Measurements from ENCODE around the gene CD8B2. TPM values are rescaled to one million over a fixed set of nuclear protein-coding genes. Genes with fewer than 3 reads are reported as not detected.
"Not testable (repeated sequence)": the region's sequence is repeated elsewhere in the genome, so short reads cannot be mapped to it uniquely, and the experiment has no call there.

The CD8B2 gene
- total RNA-seq (not detected in 2 replicates), polyA plus RNA-seq (not detected in 2 replicates)

DNA sequence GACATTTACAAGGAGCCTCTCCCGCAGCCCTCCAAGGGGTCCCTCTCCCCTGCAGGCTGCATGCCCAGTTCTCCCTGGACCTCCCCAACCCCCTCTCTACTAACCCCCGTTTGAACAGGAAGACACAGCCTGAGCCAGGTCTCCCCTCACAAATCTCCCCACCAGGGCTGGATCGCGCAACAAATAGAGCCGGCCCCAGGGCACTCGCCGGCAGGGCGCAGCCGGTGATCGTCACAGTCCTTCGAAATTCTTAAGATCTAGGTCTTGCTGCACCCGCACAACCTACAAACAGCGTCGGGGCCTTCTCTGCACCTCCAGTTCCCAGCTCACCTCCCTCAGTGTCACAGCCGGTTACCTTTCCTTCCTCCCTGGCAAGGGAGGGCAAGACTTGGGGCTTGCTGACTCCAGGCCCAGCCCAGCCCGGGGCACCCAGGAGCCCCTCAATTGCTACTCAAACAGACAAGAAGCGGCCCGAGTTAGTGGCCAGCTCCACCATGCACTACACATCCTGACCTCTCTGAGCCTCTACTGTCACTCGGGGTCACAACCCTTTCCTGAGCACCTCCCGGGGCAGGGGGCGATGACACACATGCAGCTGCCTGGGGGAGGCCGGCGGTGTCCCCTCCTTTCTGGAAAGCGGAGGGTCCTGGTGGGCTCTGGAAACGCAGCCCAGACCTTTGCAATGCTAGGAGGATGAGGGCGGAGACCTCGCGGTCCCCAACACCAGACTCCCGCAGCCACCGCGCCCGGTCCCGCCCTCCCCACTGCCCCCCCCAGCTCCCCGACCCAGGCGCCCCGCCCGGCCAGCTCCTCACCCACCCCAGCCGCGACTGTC is at the start of gene CD8B2:
TSS of gene CD8B2 (plus strand) at position 814 of the 835 bp plus-strand sequence. CDS start 63 bp downstream, outside the sequence.
- not testable (repeated sequence) for H3K4me1 ChIP-seq (ENCODE audit: low read depth); H3K36me3 ChIP-seq; H3K4me3 ChIP-seq; H3K9me3 ChIP-seq (ENCODE audit: low read depth); DNase-seq (ENCODE audit: low read depth in 1 of 2, low spot score in 1 of 2); H3K27ac ChIP-seq
- peaks cover 29% of the 10 kb centered on the region for H3K27me3 ChIP-seq

DNA sequence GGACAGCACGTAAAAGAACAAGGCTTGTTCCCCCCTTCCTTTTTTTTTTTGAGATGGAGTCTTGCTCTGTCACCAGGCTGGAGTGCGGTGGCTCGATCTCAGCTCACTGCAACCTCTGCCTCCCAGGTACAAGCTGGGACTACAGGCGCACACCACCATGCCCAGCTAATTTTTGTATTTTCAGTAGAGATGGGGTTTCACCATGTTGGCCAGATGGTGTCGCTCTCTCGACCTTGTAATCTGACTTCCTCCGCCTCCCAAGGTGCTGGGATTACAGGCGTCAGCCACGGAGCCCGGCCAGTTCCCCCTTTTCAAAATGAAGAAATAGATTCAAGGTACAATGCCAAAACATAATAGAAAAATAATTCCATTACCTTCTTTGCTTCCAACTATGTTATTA is 25.3 kb upstream of the CD8B2 start:
- H3K27me3 ChIP-seq; H3K27ac ChIP-seq; H3K4me3 ChIP-seq; H3K4me1 ChIP-seq (ENCODE audit: low read depth); H3K36me3 ChIP-seq; DNase-seq (ENCODE audit: low read depth in 1 of 2, low spot score in 1 of 2); H3K9me3 ChIP-seq (ENCODE audit: low read depth): not testable (repeated sequence)

DNA sequence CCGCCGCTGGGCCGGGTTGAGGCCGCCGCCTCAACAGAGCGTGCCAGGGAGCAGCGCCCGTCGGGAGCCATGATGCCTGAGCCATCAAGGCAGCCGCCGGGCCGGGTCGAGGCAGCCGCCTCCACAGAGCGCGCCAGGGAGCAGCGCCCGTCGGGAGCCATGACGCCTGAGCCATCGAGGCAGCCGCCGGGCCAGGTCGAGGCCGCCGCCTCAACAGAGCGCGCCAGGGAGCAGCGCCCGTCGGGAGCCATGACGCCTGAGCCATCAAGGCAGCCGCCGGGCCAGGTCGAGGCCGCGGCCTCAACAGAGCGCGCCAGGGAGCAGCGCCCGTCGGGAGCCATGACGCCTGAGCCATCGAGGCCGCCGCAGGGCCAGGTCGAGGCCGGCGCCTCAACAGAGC is 19.6 kb upstream of the CD8B2 start:
- H3K36me3 ChIP-seq; H3K27ac ChIP-seq; H3K27me3 ChIP-seq; H3K4me3 ChIP-seq; H3K9me3 ChIP-seq (ENCODE audit: low read depth); DNase-seq (ENCODE audit: low read depth in 1 of 2, low spot score in 1 of 2); H3K4me1 ChIP-seq (ENCODE audit: low read depth): not testable (repeated sequence)

DNA sequence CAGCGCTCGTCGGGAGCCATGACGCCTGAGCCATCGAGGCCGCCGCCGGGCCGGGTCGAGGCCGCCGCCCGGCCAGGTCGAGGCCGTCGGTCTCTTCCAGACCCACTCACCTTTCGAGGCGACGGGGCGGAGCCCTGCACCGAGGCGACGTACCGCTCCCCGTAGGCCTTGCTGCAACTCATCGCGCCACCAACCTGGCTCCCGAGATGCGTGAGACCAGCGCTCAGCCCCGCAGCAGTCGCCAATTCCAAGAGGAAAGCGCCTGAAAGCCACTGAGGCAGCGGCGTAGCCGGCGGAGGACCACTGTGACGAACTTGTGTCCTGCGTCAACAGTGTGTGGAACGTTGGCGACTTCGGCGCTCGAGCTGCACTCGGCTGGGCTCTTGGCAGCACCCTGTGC is 19.1 kb upstream of the CD8B2 start, which contains the start of gene RGPD3:
TSS of gene RGPD3 (minus strand) at position 307 of the 400 bp plus-strand sequence. CDS start at position 182, 125 bp downstream.
- not testable (repeated sequence) for H3K27me3 ChIP-seq; H3K4me3 ChIP-seq; H3K27ac ChIP-seq; H3K4me1 ChIP-seq (ENCODE audit: low read depth); H3K36me3 ChIP-seq; DNase-seq (ENCODE audit: low read depth in 1 of 2, low spot score in 1 of 2); H3K9me3 ChIP-seq (ENCODE audit: low read depth)

DNA sequence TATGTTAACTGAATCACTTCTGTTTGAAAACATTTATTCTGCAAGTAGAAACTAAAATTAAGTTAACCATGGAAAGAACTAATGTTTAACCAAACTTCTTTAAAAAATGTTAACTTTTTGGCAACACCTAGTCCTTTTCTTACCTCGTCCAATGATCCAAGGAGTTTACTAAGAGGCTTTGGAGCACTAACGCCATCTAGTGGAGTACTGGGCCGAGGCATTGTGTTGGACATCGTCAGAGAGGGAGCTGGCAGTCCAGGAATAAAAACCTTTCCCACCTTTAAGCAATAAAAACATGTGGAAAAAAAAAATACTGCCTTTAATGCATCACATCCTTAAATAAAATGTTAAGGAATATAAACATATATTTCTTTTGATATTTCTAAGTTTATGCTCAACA is 16.5 kb upstream of the CD8B2 start:
- not testable (repeated sequence) for H3K4me1 ChIP-seq (ENCODE audit: low read depth); H3K27ac ChIP-seq; H3K27me3 ChIP-seq; H3K4me3 ChIP-seq; H3K36me3 ChIP-seq; DNase-seq (ENCODE audit: low read depth in 1 of 2, low spot score in 1 of 2); H3K9me3 ChIP-seq (ENCODE audit: low read depth)
- TF ChIP-seq, protein P1, sequence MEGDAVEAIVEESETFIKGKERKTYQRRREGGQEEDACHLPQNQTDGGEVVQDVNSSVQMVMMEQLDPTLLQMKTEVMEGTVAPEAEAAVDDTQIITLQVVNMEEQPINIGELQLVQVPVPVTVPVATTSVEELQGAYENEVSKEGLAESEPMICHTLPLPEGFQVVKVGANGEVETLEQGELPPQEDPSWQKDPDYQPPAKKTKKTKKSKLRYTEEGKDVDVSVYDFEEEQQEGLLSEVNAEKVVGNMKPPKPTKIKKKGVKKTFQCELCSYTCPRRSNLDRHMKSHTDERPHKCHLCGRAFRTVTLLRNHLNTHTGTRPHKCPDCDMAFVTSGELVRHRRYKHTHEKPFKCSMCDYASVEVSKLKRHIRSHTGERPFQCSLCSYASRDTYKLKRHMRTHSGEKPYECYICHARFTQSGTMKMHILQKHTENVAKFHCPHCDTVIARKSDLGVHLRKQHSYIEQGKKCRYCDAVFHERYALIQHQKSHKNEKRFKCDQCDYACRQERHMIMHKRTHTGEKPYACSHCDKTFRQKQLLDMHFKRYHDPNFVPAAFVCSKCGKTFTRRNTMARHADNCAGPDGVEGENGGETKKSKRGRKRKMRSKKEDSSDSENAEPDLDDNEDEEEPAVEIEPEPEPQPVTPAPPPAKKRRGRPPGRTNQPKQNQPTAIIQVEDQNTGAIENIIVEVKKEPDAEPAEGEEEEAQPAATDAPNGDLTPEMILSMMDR (IDR thresholded peaks at IDR 0.05; ENCODE audit: low read depth, low read length) = peak; percentile 30

DNA sequence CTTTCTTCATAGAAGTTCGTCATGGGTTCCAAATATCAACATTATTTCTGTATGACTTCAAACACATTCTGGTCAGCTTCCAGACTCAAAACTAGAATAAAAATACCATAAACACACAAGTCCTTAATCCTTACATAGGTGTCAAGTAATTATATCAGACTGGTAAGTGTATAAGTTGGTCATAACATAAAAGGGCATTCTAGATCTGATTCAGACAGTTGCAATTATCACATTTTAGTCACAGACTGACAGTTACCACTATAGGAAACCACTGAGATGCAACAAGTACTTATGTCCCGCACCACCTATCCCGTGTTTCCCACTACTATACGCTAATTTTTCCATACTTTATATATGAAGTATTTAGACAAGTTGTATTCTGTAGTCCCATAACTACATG is 9.5 kb upstream of the CD8B2 start:
- H3K9me3 ChIP-seq (ENCODE audit: low read depth); H3K36me3 ChIP-seq; H3K27me3 ChIP-seq; H3K4me1 ChIP-seq (ENCODE audit: low read depth); DNase-seq (ENCODE audit: low read depth in 1 of 2, low spot score in 1 of 2); H3K27ac ChIP-seq; H3K4me3 ChIP-seq: not testable (repeated sequence)

DNA sequence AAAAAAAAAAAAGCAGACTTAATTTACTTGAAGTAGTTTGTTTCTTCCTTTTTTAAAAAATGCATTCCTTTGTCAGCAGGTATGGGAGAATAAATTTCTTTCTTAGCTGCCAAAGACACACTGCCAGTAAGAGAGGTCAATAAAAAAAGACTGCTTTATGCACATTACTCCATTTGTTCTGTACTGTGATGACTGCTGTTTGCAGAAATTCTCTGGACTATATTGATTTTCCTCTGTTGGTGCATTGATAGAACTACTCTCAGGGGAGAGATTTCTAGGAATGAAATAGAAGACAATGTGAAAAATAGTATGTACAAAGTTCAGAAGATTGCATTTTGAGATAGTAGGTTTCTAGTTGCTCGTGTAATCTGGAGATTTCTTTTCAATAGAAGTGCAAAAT is 7.6 kb upstream of the CD8B2 start:
- not testable (repeated sequence) for H3K36me3 ChIP-seq; H3K4me1 ChIP-seq (ENCODE audit: low read depth); H3K9me3 ChIP-seq (ENCODE audit: low read depth); H3K27me3 ChIP-seq; H3K4me3 ChIP-seq; H3K27ac ChIP-seq; DNase-seq (ENCODE audit: low read depth in 1 of 2, low spot score in 1 of 2)

DNA sequence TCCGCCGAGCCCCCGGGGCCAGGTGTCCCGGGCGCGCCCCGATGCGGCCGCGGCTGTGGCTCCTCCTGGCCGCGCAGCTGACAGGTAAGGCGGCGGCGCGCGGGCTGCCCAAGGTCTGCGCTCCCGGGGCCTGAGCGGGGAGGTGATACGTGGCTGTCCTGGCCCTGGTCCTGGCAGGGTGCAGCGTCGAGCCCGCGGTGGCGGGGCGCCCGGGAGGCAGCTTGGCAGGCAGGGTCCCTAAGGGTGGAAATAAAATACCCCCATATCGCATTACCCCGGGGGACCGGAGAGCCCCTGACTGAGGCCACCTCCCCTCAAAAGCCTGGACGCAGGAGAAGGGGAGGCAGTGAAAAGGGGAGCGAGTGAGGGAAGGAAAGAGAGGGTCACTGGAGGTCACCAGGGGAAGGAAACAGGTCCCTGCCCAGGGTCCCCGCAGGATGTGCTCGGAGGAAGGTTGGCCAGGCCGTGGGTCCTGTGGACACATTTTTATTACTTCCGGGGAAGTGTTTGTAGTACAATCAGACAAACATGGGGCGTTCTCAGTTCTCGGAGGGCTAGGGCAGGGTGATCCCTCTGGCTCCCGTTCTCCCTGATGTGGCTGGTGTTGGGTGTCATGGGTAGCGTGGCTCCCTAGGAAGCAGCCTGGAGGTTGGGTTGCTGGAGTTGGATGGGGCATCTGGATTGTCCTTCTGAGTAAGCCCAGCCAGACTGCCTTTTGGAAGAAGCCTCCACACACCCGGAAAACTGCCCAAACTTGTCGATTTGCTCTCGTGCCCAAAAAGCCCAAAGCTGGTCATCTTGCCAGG is 425 bp downstream of the CD8B2 start:
- DNase-seq (ENCODE audit: low read depth in 1 of 2, low spot score in 1 of 2) = peak in 1 of 2 donors; percentile 23

DNA sequence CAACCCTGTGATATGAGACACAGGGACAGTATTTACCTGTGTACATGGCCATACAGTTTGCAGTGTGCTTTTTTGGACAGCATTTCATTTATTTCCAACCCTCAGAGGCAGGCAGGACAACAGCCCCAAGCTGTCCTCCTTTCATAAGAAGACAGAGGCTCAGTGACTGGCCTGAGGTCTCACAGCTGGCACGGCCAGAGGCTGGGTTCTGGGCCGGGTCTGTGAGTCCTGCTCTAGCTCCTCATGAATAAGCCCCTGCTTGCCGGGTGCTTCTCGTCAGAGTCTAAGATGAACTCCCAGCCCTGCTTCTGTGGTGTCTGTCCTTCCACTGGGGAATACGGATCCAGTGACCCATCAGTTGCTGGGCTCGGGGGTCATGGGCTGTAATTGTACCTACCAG is 2.5 kb downstream of the CD8B2 start:
- not testable (repeated sequence) for DNase-seq (ENCODE audit: low read depth in 1 of 2, low spot score in 1 of 2); H3K4me3 ChIP-seq; H3K27ac ChIP-seq; H3K9me3 ChIP-seq (ENCODE audit: low read depth); H3K36me3 ChIP-seq; H3K4me1 ChIP-seq (ENCODE audit: low read depth)
- peaks cover 29% of the 10 kb centered on the region for H3K27me3 ChIP-seq

More for the DNA sequence above, 425 bp downstream of the CD8B2 start:
- H3K36me3 ChIP-seq; H3K4me1 ChIP-seq (ENCODE audit: low read depth); H3K4me3 ChIP-seq; H3K27ac ChIP-seq; H3K9me3 ChIP-seq (ENCODE audit: low read depth): not testable (repeated sequence)
- peaks cover 29% of the 10 kb centered on the region for H3K27me3 ChIP-seq

DNA sequence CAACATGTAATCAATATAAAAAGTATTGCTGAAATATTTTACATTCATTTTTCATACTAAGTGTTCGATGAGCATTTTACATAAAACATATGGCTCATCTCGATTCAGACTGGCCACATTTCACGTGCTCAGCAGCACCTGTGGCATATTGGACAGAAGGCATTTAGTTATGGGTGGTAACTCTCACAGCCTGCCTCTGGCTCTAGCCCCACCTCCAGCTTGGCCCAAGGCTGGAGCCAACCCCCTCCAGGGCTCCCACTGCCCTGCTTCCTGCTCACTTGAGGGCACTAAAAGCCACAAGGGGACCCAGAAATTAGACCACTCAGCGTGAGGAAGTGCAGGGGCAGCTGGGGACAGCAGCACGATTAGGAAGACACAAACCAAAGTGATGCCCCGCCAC is 5.2 kb downstream of the CD8B2 start:
- H3K4me1 ChIP-seq (ENCODE audit: low read depth); DNase-seq (ENCODE audit: low read depth in 1 of 2, low spot score in 1 of 2); H3K9me3 ChIP-seq (ENCODE audit: low read depth); H3K36me3 ChIP-seq; H3K4me3 ChIP-seq; H3K27ac ChIP-seq: not testable (repeated sequence)
- peaks cover 11% of the 10 kb centered on the region for H3K27me3 ChIP-seq

DNA sequence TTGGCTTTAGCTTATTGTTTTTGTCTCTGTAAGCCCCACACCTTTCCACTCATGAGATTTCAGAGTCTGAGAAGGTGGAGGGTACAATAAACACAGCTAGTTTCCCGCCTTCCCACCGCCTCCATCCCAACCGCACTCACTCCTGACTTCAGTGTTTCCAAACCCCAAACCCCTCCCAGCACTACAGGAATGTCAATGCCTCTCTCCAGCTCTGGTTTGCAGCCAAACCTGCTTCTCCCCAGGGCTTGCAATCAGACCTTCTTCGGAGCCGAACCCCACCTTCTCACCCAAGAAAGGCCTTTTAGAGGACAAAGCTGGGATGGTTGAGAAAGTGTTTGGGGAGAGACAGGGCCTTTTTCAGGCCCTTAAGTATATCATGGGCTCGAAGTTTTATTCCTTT is 5.7 kb downstream of the CD8B2 start:
- not testable (repeated sequence) for H3K9me3 ChIP-seq (ENCODE audit: low read depth); H3K36me3 ChIP-seq; H3K27me3 ChIP-seq; H3K27ac ChIP-seq; H3K4me3 ChIP-seq; H3K4me1 ChIP-seq (ENCODE audit: low read depth)
- DNase-seq (ENCODE audit: low read depth in 1 of 2, low spot score in 1 of 2) = peak in 1 of 2 donors; percentile 42

DNA sequence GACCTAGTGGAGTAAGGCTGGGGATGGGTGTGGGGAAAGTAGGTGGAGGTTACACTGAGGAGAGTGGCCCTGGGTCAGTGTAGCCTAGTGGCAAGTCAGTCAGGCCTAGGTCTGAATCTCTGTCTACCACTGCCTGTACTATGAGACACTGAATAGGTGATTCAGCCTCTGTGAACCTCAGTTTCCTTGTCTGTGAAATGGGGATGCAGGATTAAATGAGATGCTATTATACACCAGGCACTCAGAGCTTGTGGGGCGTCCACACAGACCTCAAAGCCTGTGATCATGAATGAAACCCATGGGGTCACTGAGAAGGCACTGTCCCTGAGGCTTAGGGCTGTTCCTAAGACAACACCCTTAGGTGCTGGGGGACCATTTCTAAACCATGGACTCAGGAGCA is 11.4 kb downstream of the CD8B2 start:
- not testable (repeated sequence) for H3K4me1 ChIP-seq (ENCODE audit: low read depth); H3K27me3 ChIP-seq; H3K36me3 ChIP-seq; H3K9me3 ChIP-seq (ENCODE audit: low read depth); H3K27ac ChIP-seq; DNase-seq (ENCODE audit: low read depth in 1 of 2, low spot score in 1 of 2); H3K4me3 ChIP-seq

DNA sequence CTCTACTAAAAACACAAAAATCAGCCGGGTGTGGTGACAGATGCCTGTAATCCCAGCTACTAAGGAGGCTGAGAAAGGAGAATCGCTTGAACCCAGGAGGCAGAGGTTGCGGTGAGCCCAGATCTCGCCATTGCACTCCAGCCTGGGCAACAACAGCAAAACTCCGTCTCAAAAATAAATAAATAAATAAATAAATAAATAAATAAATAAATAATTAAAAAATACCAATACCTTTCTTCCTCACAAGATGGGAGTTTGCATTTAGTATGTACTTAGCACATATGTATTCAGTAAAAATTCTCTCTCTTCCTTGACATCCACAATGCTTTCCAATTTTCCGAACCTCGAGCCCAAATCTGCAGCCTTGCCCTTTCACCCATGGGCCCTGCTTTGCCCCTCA is 13.2 kb downstream of the CD8B2 start:
- H3K4me1 ChIP-seq (ENCODE audit: low read depth); DNase-seq (ENCODE audit: low read depth in 1 of 2, low spot score in 1 of 2); H3K27ac ChIP-seq; H3K4me3 ChIP-seq; H3K9me3 ChIP-seq (ENCODE audit: low read depth); H3K36me3 ChIP-seq; H3K27me3 ChIP-seq: not testable (repeated sequence)

Data from cardiac muscle cell (in vitro differentiated cells and primary cell).